Right lobe of liver (tissue), 4 donors: ENCODE measurements around the gene NF1.

Source experiments
- CTCF ChIP-seq, 4 donors: fragments of 200-600 bp in 3 of 4; fragments of 450-650 bp in 1 of 4; IDR thresholded peaks; one replicate each; pipeline versions ENCODE4 v1.5.1 to v1.8.0; 2016 to 2022; ENCODE audit warnings: antibody characterized with exemption in 4 of 4, mild to moderate bottlenecking in 2 of 4
- POLR2A ChIP-seq: fragments of 450-650 bp; IDR thresholded peaks from one replicate; pipeline ENCODE4 v1.6.1; 2017; ENCODE audit warnings: antibody characterized with exemption, mild to moderate bottlenecking
- donor health status: DM: no; HTN: no; CAD: no.
- donor health status: DM: no; HTN: no; CAD: no.
- donor health status: DM: no; HTN: yes; CAD: no.

DNA sequence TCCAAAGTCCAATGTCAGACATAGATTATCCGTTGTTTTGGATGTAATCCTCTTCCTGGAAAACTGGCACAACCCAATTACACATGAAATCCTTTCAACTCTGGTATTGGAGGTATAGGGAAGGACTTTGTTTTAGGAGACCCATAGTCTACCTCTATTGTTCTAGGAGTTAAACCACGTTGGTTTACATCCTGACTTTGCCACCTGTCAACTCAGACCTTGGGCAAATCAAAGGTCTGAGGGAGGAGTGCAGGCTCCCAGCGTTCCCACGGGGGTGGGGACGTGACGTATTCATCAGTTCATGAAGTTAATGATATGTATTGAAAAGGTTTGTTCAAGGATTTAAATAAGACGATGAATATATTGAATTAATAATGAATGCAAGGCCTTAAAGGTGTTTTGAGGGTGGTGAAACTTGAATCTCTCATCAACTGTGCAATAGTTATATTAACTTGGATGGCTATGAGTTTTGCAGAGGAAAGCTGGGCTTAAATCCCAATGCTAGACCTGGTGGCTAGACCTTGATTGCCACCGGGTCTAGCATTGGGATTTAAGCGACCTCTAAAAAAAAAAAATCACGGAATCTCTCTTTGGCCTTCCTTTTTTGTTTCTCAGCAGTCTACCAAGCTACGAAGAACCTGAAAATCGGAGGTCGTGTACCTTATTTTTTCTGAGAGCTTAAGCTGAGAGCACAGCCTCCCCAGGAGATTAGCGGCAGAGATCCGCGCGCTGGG is 744 bp upstream of the NF1 start:
- no peak for TF ChIP-seq CTCF (IDR thresholded peaks at IDR 0.05)
- no peak for TF ChIP-seq POLR2A
